ENCODE measurements around the gene RBBP8NL.

RBBP8NL gene

GRCh38 chr20:62401331-62401779 lies 26.0 kb downstream of the RBBP8NL start:
- peaks cover 14% of the 10 kb centered on the region for H3K4me1 Mint-ChIP-seq
- TF ChIP-seq CTCF (IDR thresholded peaks at IDR 0.05): peak; percentile 42

GRCh38 chr20:62400541-62400940 lies 26.8 kb downstream of the RBBP8NL start:
- Mint-ChIP-seq H3K4me1 (peaks cover 6% of the 10 kb centered on the region), H3K27me3 (ENCODE audit: low read depth, poor library complexity) (peaks cover 9% of the 10 kb centered on the region), H3K36me3 (ENCODE audit: low read depth) (peaks cover 18% of the 10 kb centered on the region), H3K4me3 (no peak overlapping the region), H3K27ac (no peak overlapping the region), H3K9me3 (no peaks in the 10 kb centered on the region)
- TF ChIP-seq CTCF (IDR thresholded peaks at IDR 0.05): no peak
- no peak for DNase-seq

More at GRCh38 chr20:62401331-62401779, 26.0 kb downstream of the RBBP8NL start:
- Mint-ChIP-seq H3K4me3 (no peak overlapping the region), H3K27ac (no peak overlapping the region), H3K9me3 (no peaks in the 10 kb centered on the region), H3K36me3 (ENCODE audit: low read depth) (peaks cover 18% of the 10 kb centered on the region), H3K27me3 (ENCODE audit: low read depth, poor library complexity) (peaks cover 9% of the 10 kb centered on the region)
- peak; percentile 53 for DNase-seq

GRCh38 chr20:62400021-62400420 lies 27.3 kb downstream of the RBBP8NL start:
- TF ChIP-seq CTCF (IDR thresholded peaks at IDR 0.05): no peak
- Mint-ChIP-seq H3K27ac (no peak overlapping the region), H3K9me3 (no peaks in the 10 kb centered on the region), H3K36me3 (ENCODE audit: low read depth) (peaks cover 18% of the 10 kb centered on the region), H3K27me3 (ENCODE audit: low read depth, poor library complexity) (peaks cover 9% of the 10 kb centered on the region), H3K4me1 (peaks cover under 1% of the 10 kb centered on the region), H3K4me3 (no peak overlapping the region)
- DNase-seq: no peak

GRCh38 chr20:62398120-62398821 lies 29.1 kb downstream of the RBBP8NL start:
- Mint-ChIP-seq H3K36me3 (ENCODE audit: low read depth) (peaks cover 18% of the 10 kb centered on the region), H3K4me3 (no peak overlapping the region), H3K9me3 (no peaks in the 10 kb centered on the region), H3K27ac (peak overlapping the region; percentile 18), H3K4me1 (no peaks in the 10 kb centered on the region), H3K27me3 (ENCODE audit: low read depth, poor library complexity) (peaks cover 9% of the 10 kb centered on the region)
- no peak for TF ChIP-seq CTCF (IDR thresholded peaks at IDR 0.05)
- no peak for DNase-seq

GRCh38 chr20:62396367-62397239 lies 30.7 kb downstream of the RBBP8NL start:
- TF ChIP-seq CTCF (IDR thresholded peaks at IDR 0.05): no peak
- Mint-ChIP-seq H3K4me3 (no peak overlapping the region), H3K36me3 (ENCODE audit: low read depth) (peaks cover 18% of the 10 kb centered on the region), H3K27me3 (ENCODE audit: low read depth, poor library complexity) (peaks cover 8% of the 10 kb centered on the region), H3K4me1 (no peaks in the 10 kb centered on the region), H3K27ac (peak overlapping the region; percentile 97), H3K9me3 (no peaks in the 10 kb centered on the region)
- no peak for DNase-seq

Data from nephron progenitor cell (in vitro differentiated cells).